HG02885 (cell line): ENCODE results near the gene MUC6.

Experiments
- ATAC-seq: cut with Tn5 transposase; IDR thresholded peaks from one replicate; pipeline ENCODE4 v1.9.1; 2021; ENCODE audit warnings: mild to moderate bottlenecking; ENCODE audit not compliant: unreplicated experiment, poor library complexity

The MUC6 gene, protein sequence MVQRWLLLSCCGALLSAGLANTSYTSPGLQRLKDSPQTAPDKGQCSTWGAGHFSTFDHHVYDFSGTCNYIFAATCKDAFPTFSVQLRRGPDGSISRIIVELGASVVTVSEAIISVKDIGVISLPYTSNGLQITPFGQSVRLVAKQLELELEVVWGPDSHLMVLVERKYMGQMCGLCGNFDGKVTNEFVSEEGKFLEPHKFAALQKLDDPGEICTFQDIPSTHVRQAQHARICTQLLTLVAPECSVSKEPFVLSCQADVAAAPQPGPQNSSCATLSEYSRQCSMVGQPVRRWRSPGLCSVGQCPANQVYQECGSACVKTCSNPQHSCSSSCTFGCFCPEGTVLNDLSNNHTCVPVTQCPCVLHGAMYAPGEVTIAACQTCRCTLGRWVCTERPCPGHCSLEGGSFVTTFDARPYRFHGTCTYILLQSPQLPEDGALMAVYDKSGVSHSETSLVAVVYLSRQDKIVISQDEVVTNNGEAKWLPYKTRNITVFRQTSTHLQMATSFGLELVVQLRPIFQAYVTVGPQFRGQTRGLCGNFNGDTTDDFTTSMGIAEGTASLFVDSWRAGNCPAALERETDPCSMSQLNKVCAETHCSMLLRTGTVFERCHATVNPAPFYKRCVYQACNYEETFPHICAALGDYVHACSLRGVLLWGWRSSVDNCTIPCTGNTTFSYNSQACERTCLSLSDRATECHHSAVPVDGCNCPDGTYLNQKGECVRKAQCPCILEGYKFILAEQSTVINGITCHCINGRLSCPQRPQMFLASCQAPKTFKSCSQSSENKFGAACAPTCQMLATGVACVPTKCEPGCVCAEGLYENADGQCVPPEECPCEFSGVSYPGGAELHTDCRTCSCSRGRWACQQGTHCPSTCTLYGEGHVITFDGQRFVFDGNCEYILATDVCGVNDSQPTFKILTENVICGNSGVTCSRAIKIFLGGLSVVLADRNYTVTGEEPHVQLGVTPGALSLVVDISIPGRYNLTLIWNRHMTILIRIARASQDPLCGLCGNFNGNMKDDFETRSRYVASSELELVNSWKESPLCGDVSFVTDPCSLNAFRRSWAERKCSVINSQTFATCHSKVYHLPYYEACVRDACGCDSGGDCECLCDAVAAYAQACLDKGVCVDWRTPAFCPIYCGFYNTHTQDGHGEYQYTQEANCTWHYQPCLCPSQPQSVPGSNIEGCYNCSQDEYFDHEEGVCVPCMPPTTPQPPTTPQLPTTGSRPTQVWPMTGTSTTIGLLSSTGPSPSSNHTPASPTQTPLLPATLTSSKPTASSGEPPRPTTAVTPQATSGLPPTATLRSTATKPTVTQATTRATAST (N-terminal part only)

DNA sequence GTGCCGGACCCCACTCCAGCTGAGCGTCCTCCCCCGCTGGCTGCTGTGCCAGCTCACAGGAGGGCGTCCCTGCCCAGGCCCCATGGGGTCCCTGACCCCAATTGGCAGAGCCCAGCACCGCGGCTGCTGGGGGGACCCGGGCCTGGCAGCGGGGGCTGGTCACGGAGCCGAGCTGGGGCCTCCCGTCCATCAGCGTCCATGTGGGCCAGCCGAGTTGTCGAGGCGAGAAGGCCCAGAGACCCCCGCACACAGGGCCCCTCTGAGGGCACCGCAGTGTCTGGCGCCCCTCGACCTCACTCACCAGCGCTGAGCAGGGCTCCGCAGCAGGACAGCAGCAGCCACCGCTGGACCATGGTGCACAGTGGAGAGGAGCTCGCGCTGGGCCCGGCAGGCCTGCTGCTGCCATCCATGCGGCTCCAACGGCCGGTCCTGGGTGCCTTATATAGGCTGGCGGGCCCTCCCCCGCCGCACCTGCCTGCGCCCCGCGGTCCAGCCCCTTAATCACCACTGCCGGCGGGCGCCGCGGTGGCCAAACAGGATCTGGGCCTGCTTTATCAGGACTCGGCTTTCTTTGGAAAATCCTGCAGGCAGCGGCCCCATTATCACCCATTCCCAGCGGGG is at the start of gene MUC6:
TSS of gene MUC6 (minus strand) at position 416 of the 621 bp plus-strand sequence. CDS start at position 353, 63 bp downstream.
- ATAC-seq = no peak

DNA sequence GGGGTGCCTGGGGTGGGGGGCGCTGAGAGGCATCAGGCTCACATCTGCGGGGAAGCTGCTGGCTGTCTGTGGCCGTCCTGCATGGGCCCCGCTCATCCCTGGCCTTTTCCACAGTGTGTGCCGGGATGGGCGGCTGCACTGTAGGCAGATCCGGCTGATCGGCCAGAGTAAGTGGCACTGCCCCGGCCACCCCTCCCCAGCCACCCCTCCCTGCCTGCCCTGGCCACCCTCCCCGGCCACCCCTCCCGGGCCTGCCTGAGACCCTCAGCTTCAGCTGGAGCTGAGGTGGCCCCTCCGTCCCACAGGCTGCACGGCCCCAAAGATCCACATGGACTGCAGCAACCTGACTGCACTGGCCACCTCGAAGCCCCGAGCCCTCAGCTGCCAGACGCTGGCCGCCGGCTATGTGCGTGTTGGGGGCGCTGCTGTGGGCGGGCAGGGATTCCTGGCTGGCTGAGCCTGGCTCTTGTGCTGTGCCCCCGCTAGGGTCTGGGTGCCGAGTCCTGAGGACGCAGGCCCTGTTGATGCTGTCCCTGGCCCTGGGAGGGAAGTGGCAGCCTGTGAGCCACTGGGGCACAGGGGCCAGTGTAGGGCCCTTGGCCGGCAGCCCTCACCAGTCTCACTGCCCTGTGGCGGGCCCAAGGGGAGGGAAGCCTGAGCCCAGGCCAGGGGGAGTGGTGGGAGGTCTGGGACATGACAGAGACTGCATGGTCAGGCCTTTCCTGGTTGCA is 49.1 kb upstream of the MUC6 start:
- ATAC-seq = no peak

DNA sequence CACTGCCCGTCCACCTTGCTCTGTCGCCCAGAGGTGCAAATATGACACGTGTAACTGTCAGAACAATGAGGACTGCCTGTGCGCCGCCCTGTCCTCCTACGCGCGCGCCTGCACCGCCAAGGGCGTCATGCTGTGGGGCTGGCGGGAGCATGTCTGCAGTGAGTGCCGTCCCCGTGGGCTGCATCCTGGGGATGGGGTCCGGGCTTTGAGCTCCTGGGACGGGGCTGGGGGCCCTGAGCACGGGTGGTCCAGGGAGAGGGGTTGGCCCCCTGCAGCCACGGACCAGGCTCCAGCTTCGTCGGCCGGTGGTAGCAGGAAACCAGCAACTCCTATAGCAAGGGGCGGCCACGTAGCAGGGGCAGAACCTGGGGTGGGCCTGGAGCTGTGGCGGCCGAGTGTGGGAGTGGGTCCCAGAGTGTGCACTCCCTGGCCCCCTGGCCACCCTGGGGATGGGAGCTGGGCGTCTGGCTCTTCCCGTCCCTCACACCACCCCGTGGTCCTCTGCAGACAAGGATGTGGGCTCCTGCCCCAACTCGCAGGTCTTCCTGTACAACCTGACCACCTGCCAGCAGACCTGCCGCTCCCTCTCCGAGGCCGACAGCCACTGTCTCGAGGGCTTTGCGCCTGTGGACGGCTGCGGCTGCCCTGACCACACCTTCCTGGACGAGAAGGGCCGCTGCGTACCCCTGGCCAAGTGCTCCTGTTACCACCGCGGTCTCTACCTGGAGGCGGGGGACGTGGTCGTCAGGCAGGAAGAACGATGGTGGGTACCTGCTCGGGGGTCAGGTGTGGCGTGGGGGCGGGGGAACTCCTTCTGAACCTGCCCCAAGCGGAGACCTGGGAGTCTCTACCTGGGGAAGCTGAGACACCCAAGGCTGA is 48.3 kb upstream of the MUC6 start:
- no peak for ATAC-seq

DNA sequence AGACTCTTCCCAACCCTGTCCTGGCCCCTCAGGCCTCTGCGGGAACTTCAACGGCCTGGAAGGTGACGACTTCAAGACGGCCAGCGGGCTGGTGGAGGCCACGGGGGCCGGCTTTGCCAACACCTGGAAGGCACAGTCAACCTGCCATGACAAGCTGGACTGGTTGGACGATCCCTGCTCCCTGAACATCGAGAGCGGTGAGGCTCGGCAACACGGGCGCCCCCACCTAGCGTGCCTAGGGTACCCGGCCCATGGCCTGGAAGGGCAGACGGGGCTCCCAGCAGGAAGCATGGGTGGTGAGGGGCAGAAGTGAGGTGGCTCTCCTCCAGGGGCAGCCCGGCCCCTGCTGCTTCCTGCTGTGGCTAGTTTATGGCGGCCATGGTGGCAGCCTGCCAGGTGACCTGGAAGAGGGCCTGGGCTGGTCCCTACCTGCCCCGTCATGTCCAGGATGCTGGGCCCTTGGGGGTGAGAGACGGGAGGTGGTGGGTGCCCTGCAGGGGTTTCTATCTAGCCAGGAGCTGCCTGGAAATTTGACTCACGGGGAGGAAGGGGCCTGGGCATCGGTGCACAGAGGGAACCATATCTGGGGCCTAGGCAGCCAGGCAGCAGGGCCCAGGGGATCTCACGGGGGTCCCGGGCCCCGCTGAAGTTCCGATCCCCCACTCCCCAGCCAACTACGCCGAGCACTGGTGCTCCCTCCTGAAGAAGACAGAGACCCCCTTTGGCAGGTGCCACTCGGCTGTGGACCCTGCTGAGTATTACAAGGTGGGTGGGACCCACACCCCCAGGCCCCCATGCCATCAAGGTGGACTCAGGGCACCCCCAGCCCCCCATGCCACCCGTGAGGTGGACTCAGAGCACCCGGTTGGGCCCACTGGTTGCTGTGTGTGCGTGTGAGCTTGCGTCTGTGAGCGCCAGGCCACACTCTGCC is 47.4 kb upstream of the MUC6 start:
- ATAC-seq = no peak

DNA sequence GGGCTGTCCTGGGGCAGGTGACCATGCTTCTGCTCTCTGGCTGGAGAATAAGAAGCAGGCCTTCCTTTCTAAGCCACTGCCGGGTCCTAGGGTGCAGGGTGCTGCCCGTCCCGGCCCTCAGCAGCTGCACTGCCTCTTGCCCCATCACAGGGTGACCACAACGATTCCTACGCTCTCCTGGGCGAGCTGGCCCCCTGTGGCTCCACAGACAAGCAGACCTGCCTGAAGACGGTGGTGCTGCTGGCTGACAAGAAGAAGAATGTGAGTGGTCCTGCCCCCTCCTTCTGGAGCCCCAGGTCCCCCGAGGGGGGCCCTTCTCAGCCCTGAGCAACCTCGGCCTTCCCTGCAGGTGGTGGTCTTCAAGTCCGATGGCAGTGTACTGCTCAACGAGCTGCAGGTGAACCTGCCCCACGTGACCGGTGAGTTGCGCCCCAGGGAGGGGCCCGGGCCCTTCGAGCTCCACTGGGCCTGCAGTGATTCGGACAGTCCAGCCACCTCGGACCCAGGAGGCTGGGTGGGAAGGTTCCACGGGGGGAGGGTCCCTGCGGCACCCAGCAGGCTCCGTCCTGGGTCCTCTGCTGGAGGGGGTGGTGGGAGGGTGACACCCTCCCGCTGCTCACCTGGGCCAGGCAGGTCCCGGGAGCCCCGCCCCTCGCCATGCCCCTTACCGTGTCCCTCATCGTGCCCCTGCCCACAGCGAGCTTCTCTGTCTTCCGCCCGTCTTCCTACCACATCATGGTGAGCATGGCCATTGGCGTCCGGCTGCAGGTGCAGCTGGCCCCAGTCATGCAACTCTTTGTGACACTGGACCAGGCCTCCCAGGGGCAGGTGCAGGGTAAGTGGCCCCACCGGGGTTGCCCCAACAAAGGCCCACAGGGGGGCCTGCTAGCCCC is 46.5 kb upstream of the MUC6 start:
- ATAC-seq = no peak

DNA sequence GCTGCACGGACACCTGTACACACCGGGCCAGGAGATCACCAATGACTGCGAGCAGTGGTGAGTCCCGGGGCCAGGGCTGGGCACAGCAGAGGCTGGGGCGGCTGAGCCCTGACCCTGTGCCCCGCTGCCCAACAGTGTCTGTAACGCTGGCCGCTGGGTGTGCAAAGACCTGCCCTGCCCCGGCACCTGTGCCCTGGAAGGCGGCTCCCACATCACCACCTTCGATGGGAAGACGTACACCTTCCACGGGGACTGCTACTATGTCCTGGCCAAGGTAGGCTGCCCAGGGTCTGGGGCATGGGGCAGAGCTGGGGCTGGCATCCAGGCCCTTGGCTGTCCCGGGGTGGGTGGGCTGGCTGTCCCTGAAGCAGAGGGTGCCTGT is 45.8 kb upstream of the MUC6 start:
- no peak for ATAC-seq

DNA sequence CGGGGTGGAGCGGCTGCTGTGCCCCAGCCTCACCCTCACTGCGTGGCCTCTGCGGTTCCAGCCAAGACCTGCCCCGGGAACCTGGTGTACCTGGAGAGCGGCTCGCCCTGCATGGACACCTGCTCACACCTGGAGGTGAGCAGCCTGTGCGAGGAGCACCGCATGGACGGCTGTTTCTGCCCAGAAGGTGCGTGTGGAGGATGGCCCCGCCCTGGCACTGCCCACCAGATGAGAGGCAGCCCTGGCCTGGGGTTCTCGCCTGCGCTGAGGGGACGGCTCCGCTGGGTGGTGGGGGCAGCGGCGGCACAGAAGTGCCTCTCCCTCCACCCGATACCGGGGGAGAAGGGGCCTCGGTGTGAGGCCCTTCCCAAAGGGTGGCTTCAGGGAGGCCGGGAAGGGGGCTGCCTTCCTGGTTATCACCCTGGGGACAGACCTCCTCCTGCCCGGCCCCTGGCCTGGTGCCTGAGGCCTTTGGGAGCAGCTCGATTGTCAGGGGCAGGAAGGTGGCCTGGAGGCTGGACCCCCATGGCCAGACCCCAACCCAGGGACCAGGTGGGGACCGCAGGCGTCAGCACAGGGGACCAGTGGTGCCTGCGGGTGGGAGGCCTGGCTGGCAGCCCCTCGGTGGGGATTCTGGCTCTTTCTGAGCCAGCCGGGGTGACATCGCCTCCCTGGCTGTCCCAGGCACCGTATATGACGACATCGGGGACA is 45.2 kb upstream of the MUC6 start:
- ATAC-seq = no peak

DNA sequence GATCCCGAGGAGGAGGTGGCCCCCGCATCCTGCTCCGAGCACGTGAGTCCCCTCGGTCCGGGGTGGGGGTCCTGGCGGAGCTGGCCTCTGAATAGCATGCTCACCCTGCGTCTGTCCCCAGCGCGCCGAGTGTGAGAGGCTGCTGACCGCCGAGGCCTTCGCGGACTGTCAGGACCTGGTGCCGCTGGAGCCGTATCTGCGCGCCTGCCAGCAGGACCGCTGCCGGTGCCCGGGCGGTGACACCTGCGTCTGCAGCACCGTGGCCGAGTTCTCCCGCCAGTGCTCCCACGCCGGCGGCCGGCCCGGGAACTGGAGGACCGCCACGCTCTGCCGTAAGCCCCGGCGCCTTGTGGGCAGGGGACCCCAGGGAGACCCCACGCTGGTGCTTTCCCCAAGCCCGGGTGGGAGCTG is 41.7 kb upstream of the MUC6 start:
- no peak for ATAC-seq

DNA sequence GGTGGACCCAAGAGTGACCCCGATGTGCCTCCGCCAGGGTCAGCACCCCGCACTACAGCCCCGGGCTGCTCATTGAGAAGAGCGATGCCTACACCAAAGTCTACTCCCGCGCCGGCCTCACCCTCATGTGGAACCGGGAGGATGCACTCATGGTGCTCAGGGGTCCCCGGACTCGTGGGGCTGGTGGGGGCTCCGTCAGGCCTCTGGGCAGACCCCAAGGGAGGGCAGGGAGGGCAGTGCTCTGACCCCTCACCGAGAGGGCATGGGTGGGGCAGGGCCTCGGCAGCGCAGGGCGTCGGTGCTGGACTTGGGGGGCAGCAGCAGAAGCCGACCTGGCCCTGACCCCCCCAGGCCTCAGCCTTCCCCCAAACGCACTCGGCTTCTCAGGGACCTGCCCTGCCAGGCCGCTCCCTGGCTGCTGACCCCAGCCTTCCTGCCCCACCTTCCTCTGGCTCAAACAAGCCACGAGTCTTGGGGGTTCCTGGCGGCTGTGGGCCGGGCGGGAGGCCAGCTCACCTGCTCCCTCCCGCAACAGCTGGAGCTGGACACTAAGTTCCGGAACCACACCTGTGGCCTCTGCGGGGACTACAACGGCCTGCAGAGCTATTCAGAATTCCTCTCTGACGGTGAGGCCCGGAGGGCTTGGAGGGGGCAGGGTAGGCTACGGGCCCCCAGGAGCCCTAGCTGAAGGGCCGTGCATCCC is 41.0 kb upstream of the MUC6 start:
- no peak for ATAC-seq

DNA sequence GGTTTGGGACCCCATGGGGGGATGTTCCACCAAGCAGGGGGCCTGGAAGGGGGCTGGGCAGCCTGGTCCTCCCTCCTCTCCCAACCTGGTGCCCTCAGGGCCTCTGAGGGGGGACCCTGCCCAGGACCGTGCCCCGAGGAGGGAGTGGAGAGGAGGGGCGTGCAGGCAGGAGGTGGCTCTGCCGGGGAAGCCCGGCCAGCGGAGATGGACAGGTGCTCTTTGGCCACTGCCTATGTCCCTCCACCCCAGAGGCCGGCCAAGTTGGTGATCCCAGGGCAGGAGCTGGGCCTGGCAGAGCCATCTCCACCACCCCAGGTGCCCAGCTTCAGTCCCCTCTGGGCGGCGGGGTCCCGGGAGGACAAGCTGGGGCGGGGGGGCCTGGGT is 40.5 kb upstream of the MUC6 start:
- no peak for ATAC-seq

DNA sequence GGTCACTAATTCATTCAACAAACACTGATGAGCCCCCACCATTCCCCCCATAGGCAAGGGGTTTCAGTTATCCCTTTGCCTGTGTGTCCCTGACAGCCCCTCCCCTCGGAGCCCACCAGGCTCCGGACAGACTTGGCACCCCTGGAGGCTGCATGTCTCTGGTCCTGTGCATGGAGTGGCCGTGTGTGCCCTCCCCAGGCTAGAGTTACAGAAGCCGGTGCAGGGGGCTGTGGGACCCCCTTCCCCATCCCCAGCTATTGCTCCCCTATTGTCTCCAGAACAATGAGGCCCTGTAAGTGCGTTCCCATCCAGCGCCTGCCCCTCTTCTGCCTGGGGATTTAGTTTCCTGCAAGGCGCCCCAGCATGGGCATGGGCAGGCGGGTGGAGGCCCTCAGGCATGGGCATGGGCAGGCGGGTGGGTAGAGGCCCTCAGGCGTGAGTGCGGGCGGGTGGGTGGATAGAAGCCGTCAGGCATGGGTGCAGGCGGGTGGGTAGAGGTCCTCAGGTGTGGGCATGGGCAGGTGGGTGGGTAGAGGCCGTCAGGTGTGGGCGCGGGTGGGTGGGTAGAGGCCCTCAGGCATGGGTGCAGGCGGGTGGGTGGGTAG is 39.6 kb upstream of the MUC6 start:
- no peak for ATAC-seq

DNA sequence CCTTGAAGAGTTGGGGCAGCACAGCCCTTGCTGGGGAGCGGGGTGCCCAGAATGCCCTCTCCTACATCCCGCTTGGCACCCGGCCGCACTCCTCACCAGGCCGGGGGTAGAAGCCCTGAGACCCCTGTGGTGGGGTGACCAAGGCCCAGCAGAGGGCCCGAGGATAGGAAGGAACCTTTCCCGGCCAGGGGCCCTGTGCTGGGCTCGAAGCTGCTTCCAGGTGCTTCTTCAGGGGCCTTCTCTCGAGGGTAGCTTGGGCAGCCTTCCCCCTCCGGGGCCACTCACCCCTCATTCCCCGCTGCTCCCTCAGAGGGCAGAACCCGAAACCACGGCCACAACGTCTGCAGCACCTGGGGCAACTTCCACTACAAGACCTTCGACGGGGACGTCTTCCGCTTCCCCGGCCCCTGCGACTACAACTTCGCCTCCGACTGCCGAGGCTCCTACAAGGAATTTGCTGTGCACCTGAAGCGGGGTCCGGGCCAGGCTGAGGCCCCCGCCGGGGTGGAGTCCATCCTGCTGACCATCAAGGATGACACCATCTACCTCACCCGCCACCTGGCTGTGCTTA is 38.9 kb upstream of the MUC6 start:
- no peak for ATAC-seq

DNA sequence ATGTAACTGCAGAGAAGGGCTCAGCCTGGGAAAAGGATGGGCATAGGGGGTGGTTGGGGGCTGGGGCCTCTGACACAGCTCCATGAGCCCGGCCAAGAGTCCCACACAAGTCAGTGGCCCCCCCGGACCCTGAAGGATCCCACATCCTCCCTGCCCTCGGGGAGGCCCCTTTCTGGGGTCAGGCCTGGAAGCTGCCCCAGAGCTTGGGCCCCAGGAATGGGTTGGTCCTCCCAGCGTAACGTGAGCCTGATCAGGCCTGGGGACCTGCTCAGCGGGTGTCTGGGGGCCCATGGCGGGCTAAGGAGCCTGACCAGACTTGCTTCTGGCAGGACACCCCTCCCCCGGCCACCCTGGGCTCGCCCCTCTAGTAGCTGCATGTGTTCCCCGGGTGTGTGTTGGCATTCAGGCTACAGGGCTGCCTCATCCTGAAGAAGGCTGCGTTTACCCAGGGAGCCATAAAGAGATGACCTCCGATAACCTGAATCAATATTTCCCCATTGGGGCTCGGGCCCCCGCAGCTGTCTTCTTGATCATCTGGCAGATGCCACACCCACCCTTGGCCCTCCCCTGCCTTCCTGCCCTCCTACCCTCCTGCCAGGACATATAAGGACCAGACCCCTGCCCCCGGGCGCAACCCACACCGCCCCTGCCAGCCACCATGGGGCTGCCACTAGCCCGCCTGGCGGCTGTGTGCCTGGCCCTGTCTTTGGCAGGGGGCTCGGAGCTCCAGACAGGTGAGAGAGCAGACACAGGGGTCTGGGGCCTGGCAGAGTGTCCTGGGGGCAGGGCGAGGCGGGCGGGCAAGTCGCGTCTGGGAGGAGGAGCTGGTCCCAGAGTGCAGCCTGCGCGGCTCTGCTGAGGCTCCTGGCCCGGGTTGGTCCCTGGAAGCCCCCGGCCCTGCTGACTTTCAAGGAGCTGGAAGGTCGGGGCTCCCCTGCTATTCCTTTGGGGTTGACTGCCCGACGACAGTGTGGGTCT is 38.0 kb upstream of the MUC6 start, which contains the start of gene MUC2:
TSS of gene MUC2 (plus strand) at position 631 of the 978 bp plus-strand sequence.
- no peak for ATAC-seq
